ENCODE data around the gene NUBPL. TPM values are rescaled to one million over a fixed set of nuclear protein-coding genes. Genes with fewer than 3 reads are reported as not detected.

Gene NUBPL
- total and polyA plus RNA-seq, 7 donors = 5.3 to 15.5 (median 9.2) TPM

- DNase-seq = no peak
- no peaks in the 10 kb centered on the region for H3K9me3 ChIP-seq
- intact Hi-C loops (cut with DNase I) = no loop called here
- TF ChIP-seq EP300 (IDR thresholded peaks at IDR 0.05) = no peak
- TF ChIP-seq POLR2A (IDR thresholded peaks at IDR 0.05) = no peak
- no peak for TF ChIP-seq CTCF (IDR thresholded peaks at IDR 0.05)
- no peak for TF ChIP-seq POLR2AphosphoS5 (IDR thresholded peaks at IDR 0.05)
- no peak overlapping the region for H3K27ac ChIP-seq
- H3K4me1 ChIP-seq = peaks cover 0 to 8% (median 0%) of the 10 kb centered on the region in 4 donors
- H3K36me3 ChIP-seq = no peaks in the 10 kb centered on the region
- H3K27me3 ChIP-seq = no peaks in the 10 kb centered on the region
- WGBS, 2 donors = 97 to 99% methylated on average over 1 of the region's 1 CpG
- H3K4me3 ChIP-seq = no peak overlapping the region
Measured at GRCh38 chr14:31692376-31692781, 131.2 kb downstream of the NUBPL start.

GRCh38 chr14:31696378-31696777, 135.2 kb downstream of the NUBPL start:
- peaks cover 0 to 8% (median 0%) of the 10 kb centered on the region in 4 donors for H3K4me1 ChIP-seq
- no peaks in the 10 kb centered on the region for H3K27me3 ChIP-seq
- DNase-seq = no peak
- no peak for TF ChIP-seq EP300 (IDR thresholded peaks at IDR 0.05)
- TF ChIP-seq POLR2A (IDR thresholded peaks at IDR 0.05) = no peak
- no peak for TF ChIP-seq CTCF (IDR thresholded peaks at IDR 0.05)
- TF ChIP-seq POLR2AphosphoS5 (IDR thresholded peaks at IDR 0.05) = no peak
- H3K4me3 ChIP-seq = no peak overlapping the region
- no peaks in the 10 kb centered on the region for H3K36me3 ChIP-seq
- no peak overlapping the region for H3K27ac ChIP-seq
- intact Hi-C loops (cut with DNase I) = no loop called here
- 14 to 58% methylated on average over 4 of the region's 4 CpGs for WGBS, 2 donors
- no peaks in the 10 kb centered on the region for H3K9me3 ChIP-seq

- no peak overlapping the region for H3K27ac ChIP-seq
- TF ChIP-seq EP300 (IDR thresholded peaks at IDR 0.05) = no peak
- no peak for TF ChIP-seq POLR2A (IDR thresholded peaks at IDR 0.05)
- TF ChIP-seq CTCF (IDR thresholded peaks at IDR 0.05) = no peak
- TF ChIP-seq POLR2AphosphoS5 (IDR thresholded peaks at IDR 0.05) = no peak
- intact Hi-C loops (cut with DNase I) = no loop called here
- no peak overlapping the region for H3K4me3 ChIP-seq
- H3K27me3 ChIP-seq = no peaks in the 10 kb centered on the region
- peaks cover 0 to 4% (median 0%) of the 10 kb centered on the region in 4 donors for H3K36me3 ChIP-seq
- H3K9me3 ChIP-seq = no peaks in the 10 kb centered on the region
- H3K4me1 ChIP-seq = no peaks in the 10 kb centered on the region
- no peak for DNase-seq
Measured at GRCh38 chr14:31699809-31700208, 138.6 kb downstream of the NUBPL start.

- TF ChIP-seq EP300 (IDR thresholded peaks at IDR 0.05) (no peak), CTCF (IDR thresholded peaks at IDR 0.05) (no peak), POLR2A (IDR thresholded peaks at IDR 0.05) (no peak), POLR2AphosphoS5 (IDR thresholded peaks at IDR 0.05) (no peak)
- no peak overlapping the region for H3K27ac ChIP-seq
- H3K4me1 ChIP-seq = no peaks in the 10 kb centered on the region
- 93 to 94% methylated on average over 35 of the region's 35 CpGs for WGBS, 2 donors
- peaks cover 0 to 8% (median 0%) of the 10 kb centered on the region in 4 donors for H3K36me3 ChIP-seq
- no peaks in the 10 kb centered on the region for H3K27me3 ChIP-seq
- H3K9me3 ChIP-seq = no peaks in the 10 kb centered on the region
- intact Hi-C loops (cut with DNase I) = no loop called here
- H3K4me3 ChIP-seq = no peak overlapping the region
- no peak for DNase-seq
Measured at GRCh38 chr14:31700282-31701074, 139.3 kb downstream of the NUBPL start.

Data from sigmoid colon (tissue), 7 donors.